H9 (cell line): ENCODE data around the gene HTRA3. TPM values are rescaled to one million over a fixed set of nuclear protein-coding genes. Genes with fewer than 3 reads are reported as not detected.

Experiments
- DNase-seq: peaks from one replicate; pipeline ENCODE4 v3.0.0-alpha.2; 2017
- H2AFZ ChIP-seq: one replicate; pipeline ENCODE4 v1.6.1; 2013; ENCODE audit warnings: mild to moderate bottlenecking, low read length, control low read depth, moderate library complexity
- H2AK5ac ChIP-seq: 2 replicates; pipeline ENCODE4 v1.6.1; 2013; ENCODE audit warnings: low read length, control low read depth, mixed read lengths; ENCODE audit not compliant: insufficient read length
- H2BK120ac ChIP-seq: one replicate; pipeline ENCODE4 v1.6.1; 2013; ENCODE audit warnings: low read depth, mild to moderate bottlenecking, low read length, control low read depth, inconsistent platforms; ENCODE audit not compliant: poor library complexity, severe bottlenecking
- H2BK12ac ChIP-seq: 2 replicates; pipeline ENCODE4 v1.6.1; 2013; ENCODE audit warnings: low read length, control low read depth, mixed read lengths, low read depth; ENCODE audit not compliant: insufficient read length
- H2BK15ac ChIP-seq: 2 replicates; pipeline ENCODE4 v1.6.1; 2013; ENCODE audit warnings: low read depth, low read length, control low read depth
- H2BK20ac ChIP-seq: one replicate; pipeline ENCODE4 v1.6.1; 2013; ENCODE audit warnings: low read depth, mild to moderate bottlenecking, low read length, control low read depth, inconsistent platforms; ENCODE audit not compliant: poor library complexity, severe bottlenecking
- H2BK5ac ChIP-seq: 2 replicates; pipeline ENCODE4 v1.6.1; 2013; ENCODE audit warnings: low read length, control low read depth, mixed read lengths; ENCODE audit not compliant: insufficient read length
- H3K14ac ChIP-seq: 2 replicates; pipeline ENCODE4 v1.6.1; 2013; ENCODE audit warnings: low read length, control low read depth; ENCODE audit not compliant: insufficient read depth
- H3K18ac ChIP-seq: 2 replicates; pipeline ENCODE4 v1.6.1; 2013; ENCODE audit warnings: low read depth, mild to moderate bottlenecking, mixed read lengths, low read length, control low read depth; ENCODE audit not compliant: insufficient read length
- H3K23ac ChIP-seq: 2 replicates; pipeline ENCODE4 v1.6.1; 2013; ENCODE audit warnings: low read length, control low read depth, mixed read lengths, low read depth; ENCODE audit not compliant: insufficient read length
- H3K23me2 ChIP-seq: 2 replicates; pipeline ENCODE4 v1.6.1; 2013; ENCODE audit warnings: low read depth, mild to moderate bottlenecking, mixed read lengths, low read length, control low read depth; ENCODE audit not compliant: insufficient read length, poor library complexity, severe bottlenecking
- H3K27ac ChIP-seq: 2 replicates; pipeline ENCODE4 v1.5.1; 2013; ENCODE audit warnings: low read length, control low read depth, mixed read lengths, low read depth; ENCODE audit not compliant: insufficient read length
- H3K27me3 ChIP-seq: 2 replicates; pipeline ENCODE4 v1.6.1; 2013; ENCODE audit warnings: low read length, control low read depth, inconsistent platforms; ENCODE audit not compliant: insufficient read depth
- H3K4ac ChIP-seq: 2 replicates; pipeline ENCODE4 v1.6.1; 2013; ENCODE audit warnings: low read depth, mild to moderate bottlenecking, control low read depth, inconsistent platforms, low read length, moderate library complexity
- H3K4me1 ChIP-seq: 2 replicates; pipeline ENCODE4 v1.6.1; 2013; ENCODE audit warnings: low read length, control low read depth, inconsistent platforms; ENCODE audit not compliant: insufficient read depth
- H3K4me2 ChIP-seq: 2 replicates; pipeline ENCODE4 v1.6.1; 2013; ENCODE audit warnings: low read length, control low read depth, mixed read lengths; ENCODE audit not compliant: insufficient read length, insufficient read depth
- H3K56ac ChIP-seq: 2 replicates; pipeline ENCODE4 v1.6.1; 2013; ENCODE audit warnings: low read depth, mild to moderate bottlenecking, mixed read lengths, low read length, control low read depth; ENCODE audit not compliant: insufficient read length
- H3K79me1 ChIP-seq: 2 replicates; pipeline ENCODE4 v1.6.1; 2013; ENCODE audit warnings: low read depth, mild to moderate bottlenecking, moderate library complexity, low read length, control low read depth, inconsistent platforms; ENCODE audit not compliant: insufficient read depth, poor library complexity, severe bottlenecking
- H3K79me2 ChIP-seq: 2 replicates; pipeline ENCODE4 v1.6.1; 2013; ENCODE audit warnings: low read length, control low read depth, inconsistent platforms; ENCODE audit not compliant: insufficient read depth
- H3K9ac ChIP-seq: 2 replicates; pipeline ENCODE4 v1.6.1; 2013; ENCODE audit warnings: low read length, control low read depth, mixed read lengths; ENCODE audit not compliant: insufficient read length; ENCODE audit errors: extremely low read depth
- H3K9me3 ChIP-seq: one replicate; pipeline ENCODE4 v1.6.1; 2013; ENCODE audit warnings: low read depth, low read length, inconsistent platforms; ENCODE audit not compliant: control insufficient read depth
- H3T11ph ChIP-seq: one replicate; pipeline ENCODE4 v1.6.1; 2013; ENCODE audit warnings: mild to moderate bottlenecking, low read length, control low read depth, inconsistent platforms
- H4K20me1 ChIP-seq: one replicate; pipeline ENCODE4 v1.6.1; 2013; ENCODE audit not compliant: control insufficient read depth, insufficient read length, insufficient read depth
- H4K5ac ChIP-seq: 2 replicates; pipeline ENCODE4 v1.6.1; 2013; ENCODE audit warnings: low read depth, mild to moderate bottlenecking, mixed read lengths, low read length, control low read depth; ENCODE audit not compliant: insufficient read length
- H4K8ac ChIP-seq: replicated peaks from 2 replicates; pipeline ENCODE4 v1.6.1; 2013; ENCODE audit warnings: low read length, control low read depth, mixed read lengths, low read depth; ENCODE audit not compliant: insufficient read length
- H4K91ac ChIP-seq: 2 replicates; pipeline ENCODE4 v1.6.1; 2013; ENCODE audit warnings: low read depth, mild to moderate bottlenecking, moderate library complexity, mixed read lengths, low read length, control low read depth; ENCODE audit not compliant: insufficient read length
- H3K27ac Mint-ChIP-seq, 3 experiments: 2 replicates in 2 of 3; 3 replicates in 1 of 3; pipeline ENCODE4 v1.8.0; 2020 to 2021; ENCODE audit warnings: mixed read lengths in 3 of 3, mild to moderate bottlenecking in 1 of 3, moderate library complexity in 1 of 3
- H3K27me3 Mint-ChIP-seq: 2 replicates; pipeline ENCODE4 v1.8.0; 2021; ENCODE audit warnings: low read depth, mild to moderate bottlenecking, moderate library complexity, mixed read lengths
- H3K36me3 Mint-ChIP-seq, 3 experiments: 2 replicates in 2 of 3; 3 replicates in 1 of 3; pipeline ENCODE4 v1.8.0; 2020 to 2021; ENCODE audit warnings: low read depth in 3 of 3, mixed read lengths in 3 of 3; ENCODE audit not compliant: insufficient read depth in 1 of 3
- H3K4me1 Mint-ChIP-seq, 2 experiments: 2 replicates each; pipeline ENCODE4 v1.8.0; 2020; ENCODE audit warnings: mixed read lengths in 2 of 2
- H3K4me3 Mint-ChIP-seq, 2 experiments: 2 replicates in 1 of 2; 3 replicates in 1 of 2; pipeline ENCODE4 v1.8.0; 2020 to 2021; ENCODE audit warnings: mild to moderate bottlenecking in 2 of 2, mixed read lengths in 2 of 2, moderate library complexity in 1 of 2
- H3K9me3 Mint-ChIP-seq, 2 experiments: 2 replicates in 1 of 2; 3 replicates in 1 of 2; pipeline ENCODE4 v1.8.0; 2020; ENCODE audit warnings: mild to moderate bottlenecking in 2 of 2, mixed read lengths in 2 of 2, moderate library complexity in 1 of 2
- CTCF ChIP-seq: fragments of 200-600 bp; sonication (generic); conservative IDR thresholded peaks from 3 replicates; pipeline ENCODE4 v1.8.0; 2021; ENCODE audit warnings: antibody characterized with exemption, mild to moderate bottlenecking
- WGBS: extraction: QIAGEN DNeasy Blood & Tissue Kit; methylation state at CpG from one replicate; pipeline ENCODE4 v1.1.7; 2013; ENCODE audit warnings: missing lambda C conversion rate, low lambda C conversion rate, mixed read lengths; ENCODE audit not compliant: insufficient read length; ENCODE audit errors: extremely low coverage; 5-methylcytosine and 5-hydroxymethylcytosine counted together
- total RNA-seq: library from RNA; stranded (reverse); gene quantifications from 2 replicates; pipeline ENCODE4 v1.2.1, GENCODE V29; 2021

Gene HTRA3
- total RNA-seq, 1 experiment from 2014 or later: 3.0 TPM

GRCh38 chr4:8220661-8221450, 48.7 kb upstream of the HTRA3 start:
- no peak overlapping the region for H3K4ac ChIP-seq
- no peaks in the 10 kb centered on the region for H3K79me2 ChIP-seq
- H3K79me1 ChIP-seq: no peaks in the 10 kb centered on the region
- Mint-ChIP-seq H3K9me3 (no peaks in the 10 kb centered on the region), H3K27me3 (no peaks in the 10 kb centered on the region; the same call in 1 of the 2 replicates), H3K4me3 (no peak overlapping the region), H3K36me3 (no peaks in the 10 kb centered on the region), H3K4me1 (peaks cover 10 to 14% of the 10 kb centered on the region in 2 experiments), H3K27ac (no peak overlapping the region)
- H4K5ac ChIP-seq: no peak overlapping the region
- H3T11ph ChIP-seq: no peak overlapping the region
- no peak overlapping the region for H3K56ac ChIP-seq
- no peaks in the 10 kb centered on the region for H4K20me1 ChIP-seq
- H3K18ac ChIP-seq: no peak overlapping the region
- H3K9me3 ChIP-seq: no peaks in the 10 kb centered on the region
- H3K4me1 ChIP-seq: no peaks in the 10 kb centered on the region; the same call in 1 of the 2 replicates
- H2AFZ ChIP-seq: no peak overlapping the region
- no peak overlapping the region for H4K8ac ChIP-seq
- H3K4me2 ChIP-seq: no peak overlapping the region
- H2BK5ac ChIP-seq: no peak overlapping the region
- H2BK20ac ChIP-seq: no peak overlapping the region
- no peak overlapping the region for H3K9ac ChIP-seq
- H3K14ac ChIP-seq: no peak overlapping the region
- no peak overlapping the region for H2BK120ac ChIP-seq
- TF ChIP-seq CTCF: no peak
- no peak for DNase-seq
- no peak overlapping the region for H2BK15ac ChIP-seq
- H2BK12ac ChIP-seq: no peak overlapping the region
- H3K27ac ChIP-seq: no peak overlapping the region
- H4K91ac ChIP-seq: no peak overlapping the region
- no peaks in the 10 kb centered on the region for H3K27me3 ChIP-seq
- H2AK5ac ChIP-seq: no peak overlapping the region
- H3K23ac ChIP-seq: no peak overlapping the region
- no peaks in the 10 kb centered on the region for H3K23me2 ChIP-seq
- no CpG with 5 or more reads among the region's 7 CpGs for WGBS
